OCI-LY7 (cell line): ENCODE measurements around the gene PNPLA6. TPM values are rescaled to one million over a fixed set of nuclear protein-coding genes. Genes with fewer than 3 reads are reported as not detected.

ENCODE experiments used
- BruUV-seq: library from RNA; stranded (reverse); fragments of 400-500 nt; replicated peaks from 2 replicates; lab custom pipeline; 2021; lab: Mats Ljungman, UMichigan
- CTCF ChIA-PET: fragments of 300-600 bp; sonication (Branson Sonifier 250); formaldehyde crosslinking; loops from one replicate; lab custom pipeline; 2022; ENCODE audit warnings: antibody characterized with exemption; ENCODE audit not compliant: unreplicated experiment; lab: Charles Lee
- POLR2A ChIA-PET: fragments of 300-600 bp; sonication (Branson Sonifier 250); formaldehyde crosslinking; loops from one replicate; lab custom pipeline; 2022; ENCODE audit warnings: antibody characterized with exemption; lab: Charles Lee
- DNase-seq: peaks from one replicate; pipeline ENCODE4 v3.0.0-alpha.2; 2015; ENCODE audit warnings: low spot score
- H2AFZ ChIP-seq: fragments of 200-600 bp; sonication (generic), shearing (Covaris generic); 2 replicates; pipeline ENCODE4 v1.6.1; 2014; ENCODE audit warnings: mild to moderate bottlenecking, antibody characterized with exemption, low read length, moderate library complexity
- H3K27ac ChIP-seq: fragments of 200-600 bp; sonication (generic); 2 replicates; pipeline ENCODE4 v1.5.1; 2014; ENCODE audit warnings: mixed run types, low read depth, mild to moderate bottlenecking, moderate library complexity, low read length, inconsistent platforms; ENCODE audit not compliant: poor library complexity, severe bottlenecking
- H3K36me3 ChIP-seq: fragments of 200-600 bp; sonication (generic); 2 replicates; pipeline ENCODE4 v1.6.1; 2014; ENCODE audit warnings: mild to moderate bottlenecking, antibody characterized with exemption, low read length, moderate library complexity, mixed read lengths; ENCODE audit not compliant: insufficient read depth
- H3K4me1 ChIP-seq: fragments of 200-600 bp; sonication (generic); 2 replicates; pipeline ENCODE4 v1.5.1; 2014; ENCODE audit warnings: mild to moderate bottlenecking, low read length; ENCODE audit not compliant: insufficient read depth, poor library complexity, severe bottlenecking
- H3K4me2 ChIP-seq: fragments of 200-600 bp; sonication (generic); 2 replicates; pipeline ENCODE4 v1.6.1; 2014; ENCODE audit warnings: mild to moderate bottlenecking, low read length
- H3K4me3 ChIP-seq: fragments of 200-600 bp; sonication (generic); 2 replicates; pipeline ENCODE4 v1.5.1; 2014; ENCODE audit warnings: mild to moderate bottlenecking, low read depth, low read length; ENCODE audit not compliant: poor library complexity, severe bottlenecking
- H3K79me2 ChIP-seq: fragments of 200-600 bp; sonication (generic); 2 replicates; pipeline ENCODE4 v1.6.1; 2016; ENCODE audit warnings: low read depth, mild to moderate bottlenecking, low read length, moderate library complexity, mixed read lengths; ENCODE audit not compliant: insufficient read depth
- H3K9me2 ChIP-seq: fragments of 200-600 bp; sonication (generic); 2 replicates; pipeline ENCODE4 v1.6.1; 2016; ENCODE audit warnings: mild to moderate bottlenecking, low read length, mixed read lengths; ENCODE audit not compliant: insufficient read depth
- H3K9me3 ChIP-seq: fragments of 200-600 bp; sonication (generic); 2 replicates; pipeline ENCODE4 v1.6.1; 2014; ENCODE audit warnings: mild to moderate bottlenecking, mixed run types, low read length, mixed read lengths
- H4K20me1 ChIP-seq: fragments of 200-600 bp; sonication (generic); 2 replicates; pipeline ENCODE4 v1.6.1; 2014; ENCODE audit warnings: mild to moderate bottlenecking, antibody characterized with exemption, low read length, moderate library complexity, mixed read lengths; ENCODE audit not compliant: insufficient read depth
- CTCF ChIP-seq: fragments of 200-600 bp; sonication (generic); conservative IDR thresholded peaks from 2 replicates; pipeline ENCODE4 v1.5.1; 2014; ENCODE audit warnings: mild to moderate bottlenecking, antibody characterized with exemption, low read length, moderate library complexity, mixed read lengths
- EZH2phosphoT487 ChIP-seq: fragments of 200-600 bp; sonication (generic); IDR thresholded peaks from 2 replicates; pipeline ENCODE4 v1.6.1; 2018; ENCODE audit warnings: low read depth, borderline replicate concordance, mild to moderate bottlenecking, mixed run types, antibody characterized with exemption, low read length, moderate library complexity, mixed read lengths
- intact Hi-C: fragments of 100-400 bp; cut with micrococcal nuclease; formaldehyde crosslinking; loops from one replicate; pipeline ENCODE4 v1.10.0; 2022; ENCODE audit not compliant: unreplicated experiment
- total RNA-seq, 2 experiments: library from RNA; depleted of rRNA in 1 of 2; stranded (reverse); fragments of >200 nt in 1 of 2; shearing (Covaris generic) in 1 of 2; gene quantifications; 2 replicates each; pipeline ENCODE4 v1.2.3, GENCODE V29; 2014 to 2022

The PNPLA6 gene
- total RNA-seq, 2 experiments from 2014 or later = 50.6 to 92.4 TPM

GRCh38 chr19:7526059-7526929, 9.2 kb upstream of the PNPLA6 start:
- Histone ChIP-seq H4K20me1 (no peaks in the 10 kb centered on the region), H3K27ac (no peak overlapping the region), H3K4me3 (no peak overlapping the region), H3K36me3 (0 out of 2 replicates have a peak, but pooled peaks cover 10% of the 10 kb centered on the region), H3K4me2 (no peak overlapping the region), H3K9me3 (no peaks in the 10 kb centered on the region), H2AFZ (no peak overlapping the region), H3K79me2 (no peaks in the 10 kb centered on the region), H3K4me1 (peaks cover 14% of the 10 kb centered on the region), H3K9me2 (no peaks in the 10 kb centered on the region)
- BruUV-seq = no TSS peak
- no peak for DNase-seq
- no peak for TF ChIP-seq EZH2phosphoT487
- no peak for TF ChIP-seq CTCF
- CTCF ChIA-PET = no interaction called here
- POLR2A ChIA-PET = no interaction called here
- intact Hi-C loops = no loop called here

- no peak for DNase-seq
- no peak overlapping the region for H2AFZ ChIP-seq
- intact Hi-C loops = no loop called here
- TF ChIP-seq CTCF = no peak
- TF ChIP-seq EZH2phosphoT487 = no peak
- no peaks in the 10 kb centered on the region for H3K9me2 ChIP-seq
- no peaks in the 10 kb centered on the region for H4K20me1 ChIP-seq
- POLR2A ChIA-PET = interaction anchor here (0.5 kb wide), 1 partner anchor 77 kb away, joined by 3 read pairs; no protein-coding TSS in a partner anchor
- no TSS peak for BruUV-seq
- 0 out of 2 replicates have a peak, but pooled peaks cover 10% of the 10 kb centered on the region for H3K36me3 ChIP-seq
- no peaks in the 10 kb centered on the region for H3K9me3 ChIP-seq
- H3K4me1 ChIP-seq = peaks cover 7% of the 10 kb centered on the region
- H3K4me3 ChIP-seq = no peak overlapping the region
- no peak overlapping the region for H3K4me2 ChIP-seq
- H3K27ac ChIP-seq = no peak overlapping the region
- CTCF ChIA-PET = no interaction called here
- no peaks in the 10 kb centered on the region for H3K79me2 ChIP-seq
Measured at GRCh38 chr19:7527516-7528191, 7.9 kb upstream of the PNPLA6 start.
